BLaER1 treated with 17β-estradiol and CSF1 and Interleukin-3, amounts not matched to agents 10 nM and 100 nM (cell line): ENCODE measurements around the gene FSTL4.

Experiments
- H3K27ac ChIP-seq, 11 experiments: shearing (Covaris generic); formaldehyde crosslinking; 2 replicates each; pipeline ENCODE4 v1.8.1; 2022
- H3K27me3 ChIP-seq, 11 experiments: shearing (Covaris generic); formaldehyde crosslinking; 2 replicates each; pipeline ENCODE4 v1.8.1; 2022
- H3K36me3 ChIP-seq, 11 experiments: shearing (Covaris generic); formaldehyde crosslinking; 2 replicates each; pipeline ENCODE4 v1.8.1; 2022
- H3K4me1 ChIP-seq, 10 experiments: shearing (Covaris generic); formaldehyde crosslinking; 2 replicates each; pipeline ENCODE4 v1.8.1; 2022
- H3K4me2 ChIP-seq, 11 experiments: shearing (Covaris generic); formaldehyde crosslinking; 2 replicates each; pipeline ENCODE4 v1.8.1; 2022
- H3K4me3 ChIP-seq, 10 experiments: shearing (Covaris generic); formaldehyde crosslinking; 2 replicates each; pipeline ENCODE4 v1.8.1; 2022
- H3K9ac ChIP-seq, 11 experiments: shearing (Covaris generic); formaldehyde crosslinking; 2 replicates each; pipeline ENCODE4 v1.8.1; 2022
- H3K9me3 ChIP-seq, 11 experiments: shearing (Covaris generic); formaldehyde crosslinking; replicated peaks in 1 of 11; 2 replicates each; pipeline ENCODE4 v1.8.1; 2022
- H4K20me1 ChIP-seq, 11 experiments: shearing (Covaris generic); formaldehyde crosslinking; 2 replicates each; pipeline ENCODE4 v1.8.1; 2022
- Cebpa-rat ChIP-seq, 11 experiments: shearing (Covaris generic); IDR thresholded peaks; 2 replicates each; pipeline ENCODE4 v1.8.1; 2022

FSTL4 gene

DNA sequence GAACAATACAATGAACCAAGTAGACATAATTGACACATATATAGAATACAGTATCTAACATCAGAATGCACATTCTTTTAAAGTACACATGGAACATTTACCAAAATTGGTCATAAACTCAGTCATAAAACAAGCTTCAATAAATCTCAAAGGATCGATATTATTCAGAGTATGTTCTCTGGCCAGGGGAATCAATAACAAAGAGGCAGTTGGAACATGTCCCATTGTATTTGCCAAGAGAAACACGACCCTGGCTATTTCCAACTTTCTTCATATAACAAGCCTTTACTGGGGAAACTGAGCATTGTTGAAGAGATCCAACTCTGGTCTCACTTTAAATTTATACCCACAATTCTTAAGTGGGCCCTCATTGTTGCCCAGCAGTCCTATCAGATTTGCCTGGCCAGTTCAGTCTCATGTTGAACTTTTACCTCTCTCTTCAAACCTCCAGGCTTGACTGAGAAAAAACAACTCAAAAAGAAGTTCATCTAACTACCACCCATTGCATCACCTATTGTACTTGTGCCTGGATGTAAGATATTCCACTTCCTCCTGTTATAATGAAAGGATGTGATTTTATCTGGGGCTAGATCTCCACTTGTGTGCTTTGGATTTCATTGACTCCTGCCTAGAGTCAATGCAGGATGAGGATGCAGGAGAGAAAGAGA lies 398.1 kb downstream of the FSTL4 start:
- Histone ChIP-seq H3K4me3 (no peak overlapping the region), H3K36me3 (no peaks in the 10 kb centered on the region)
- TF ChIP-seq Cebpa-rat (IDR thresholded peaks at IDR 0.05): no peak

DNA sequence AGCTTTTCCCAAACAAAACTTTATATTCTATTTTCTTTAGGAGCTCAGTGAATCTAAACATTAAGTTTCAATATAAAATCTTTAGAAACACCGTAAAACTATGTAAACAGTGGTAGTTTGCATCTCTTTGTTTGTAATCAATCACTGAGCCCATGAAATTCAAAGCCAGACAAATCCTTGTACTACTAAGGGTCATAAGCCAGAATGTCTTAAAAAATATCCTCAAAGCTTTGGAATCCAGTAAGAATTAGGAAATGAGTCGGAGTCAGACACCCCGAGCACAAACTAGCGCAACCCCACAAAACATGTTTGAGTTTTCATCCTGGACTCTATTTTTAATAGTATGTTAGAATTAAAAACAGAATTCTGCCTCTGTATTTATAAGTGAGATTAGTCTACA lies 406.7 kb downstream of the FSTL4 start:
- Histone ChIP-seq H4K20me1 (no peaks in the 10 kb centered on the region), H3K4me2 (no peak overlapping the region), H3K4me3 (no peak overlapping the region), H3K27me3 (no peaks in the 10 kb centered on the region), H3K4me1 (peaks cover 11 to 48% (median 36%) of the 10 kb centered on the region in 10 experiments), H3K9ac (no peak overlapping the region), H3K36me3 (no peaks in the 10 kb centered on the region), H3K9me3 (peaks cover 5 to 13% (median 11%) of the 10 kb centered on the region in 11 experiments; a peak in 21 of 22 replicates), H3K27ac (no peak overlapping the region)
- no peak for TF ChIP-seq Cebpa-rat (IDR thresholded peaks at IDR 0.05)

More for the DNA sequence above, 398.1 kb downstream of the FSTL4 start:
- Histone ChIP-seq H3K4me1 (no peaks in the 10 kb centered on the region; a peak in 1 of 20 replicates), H3K9ac (no peak overlapping the region), H3K27ac (no peak overlapping the region), H3K9me3 (0 out of 22 replicates have a peak, but pooled peaks cover 0 to 5% (median 0%) of the 10 kb centered on the region in 11 experiments), H3K4me2 (no peak overlapping the region), H4K20me1 (no peaks in the 10 kb centered on the region), H3K27me3 (no peaks in the 10 kb centered on the region)

DNA sequence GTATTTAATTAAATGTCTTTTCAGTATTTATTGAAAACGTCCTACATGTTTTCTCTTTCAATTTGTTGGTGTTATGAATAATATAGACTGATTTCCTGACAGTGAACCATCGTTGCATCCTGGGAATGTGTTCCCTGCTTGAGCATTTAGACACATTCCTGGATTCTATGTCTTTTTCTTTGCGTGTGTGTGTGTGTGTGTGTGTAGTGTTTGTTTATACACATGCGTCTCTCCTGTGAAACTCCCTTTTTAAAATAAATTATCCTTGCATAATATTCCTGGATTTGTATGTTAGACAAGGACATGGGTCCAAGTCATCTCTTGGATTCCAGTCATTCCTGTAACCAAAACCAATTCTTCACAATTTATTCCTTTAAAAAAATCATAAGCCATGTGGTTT lies 407.1 kb downstream of the FSTL4 start:
- Histone ChIP-seq H3K4me2 (peak overlapping the region in 3 of 11 experiments; percentile 55 to 76 (median 65); a peak in 2 of 22 replicates), H3K27ac (no peak overlapping the region), H3K9me3 (peaks cover 5 to 13% (median 11%) of the 10 kb centered on the region in 11 experiments; a peak in 21 of 22 replicates), H4K20me1 (no peaks in the 10 kb centered on the region), H3K4me3 (no peak overlapping the region), H3K9ac (no peak overlapping the region), H3K4me1 (peaks cover 11 to 52% (median 40%) of the 10 kb centered on the region in 10 experiments), H3K36me3 (no peaks in the 10 kb centered on the region), H3K27me3 (no peaks in the 10 kb centered on the region)
- no peak for TF ChIP-seq Cebpa-rat (IDR thresholded peaks at IDR 0.05)

DNA sequence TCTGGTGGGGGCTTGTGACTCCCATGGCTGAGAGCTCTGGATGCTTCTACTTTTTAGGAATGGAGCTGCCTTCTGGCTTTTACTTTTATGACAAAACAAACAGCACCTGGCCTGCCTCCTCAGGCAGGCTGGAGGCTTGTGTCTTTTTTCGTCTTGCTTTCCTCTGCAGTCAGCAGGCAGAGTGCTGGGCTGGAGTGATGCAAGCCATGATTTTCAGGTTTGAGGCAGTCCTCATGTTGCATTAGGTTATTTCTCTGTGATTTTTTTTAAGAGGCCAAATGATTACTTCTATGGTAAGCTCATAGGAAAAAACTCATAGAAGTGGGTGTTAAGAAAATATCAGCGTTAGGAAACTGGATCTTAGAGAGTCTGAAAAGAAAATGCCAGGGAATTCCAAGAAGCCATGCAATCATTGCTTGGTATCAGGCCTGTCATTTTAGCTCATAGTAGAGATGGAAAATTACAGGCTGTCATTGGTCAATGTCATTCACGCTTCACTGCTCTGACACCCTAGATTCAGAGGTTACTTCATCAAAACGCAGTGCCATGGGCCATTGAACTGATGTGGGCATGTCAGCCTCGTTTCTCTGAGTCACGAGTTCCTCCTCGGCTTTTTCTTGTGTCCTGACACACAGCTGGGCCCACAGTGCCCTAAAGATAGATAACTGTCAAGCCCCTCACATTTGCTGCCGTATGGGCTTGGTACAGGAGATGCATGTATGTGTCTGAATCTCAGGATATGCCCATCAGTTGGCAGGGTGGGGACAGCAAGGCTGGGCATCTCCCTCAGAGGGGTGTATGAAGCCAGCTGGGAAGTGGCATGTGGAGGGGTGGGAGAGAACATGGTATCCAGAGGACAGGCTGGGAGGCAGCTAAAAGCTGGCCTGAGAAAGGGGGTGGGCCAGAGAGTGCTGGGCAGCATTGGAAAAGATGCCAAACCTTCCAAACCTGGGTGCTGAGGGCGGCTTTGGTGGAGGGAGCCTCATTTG lies 408.7 kb downstream of the FSTL4 start:
- H4K20me1 ChIP-seq: no peaks in the 10 kb centered on the region
- peaks cover 11 to 66% (median 45%) of the 10 kb centered on the region in 10 experiments for H3K4me1 ChIP-seq
- H3K4me3 ChIP-seq: no peak overlapping the region
- no peaks in the 10 kb centered on the region for H3K36me3 ChIP-seq
- peak in 2 of 11 experiments; percentile 42 to 66; a peak in 1 of 22 replicates for TF ChIP-seq Cebpa-rat (IDR thresholded peaks at IDR 0.05)
- H3K27me3 ChIP-seq: no peaks in the 10 kb centered on the region
- peak overlapping the region in 9 of 11 experiments; percentile 25 to 79 (median 55); a peak in 16 of 22 replicates for H3K27ac ChIP-seq
- peaks cover 5 to 13% (median 11%) of the 10 kb centered on the region in 11 experiments; a peak in 21 of 22 replicates for H3K9me3 ChIP-seq
- H3K4me2 ChIP-seq: peak overlapping the region; percentile 33 to 79 (median 66)
- peak overlapping the region in 4 of 11 experiments; percentile 7 to 64 (median 48); a peak in 7 of 22 replicates for H3K9ac ChIP-seq

DNA sequence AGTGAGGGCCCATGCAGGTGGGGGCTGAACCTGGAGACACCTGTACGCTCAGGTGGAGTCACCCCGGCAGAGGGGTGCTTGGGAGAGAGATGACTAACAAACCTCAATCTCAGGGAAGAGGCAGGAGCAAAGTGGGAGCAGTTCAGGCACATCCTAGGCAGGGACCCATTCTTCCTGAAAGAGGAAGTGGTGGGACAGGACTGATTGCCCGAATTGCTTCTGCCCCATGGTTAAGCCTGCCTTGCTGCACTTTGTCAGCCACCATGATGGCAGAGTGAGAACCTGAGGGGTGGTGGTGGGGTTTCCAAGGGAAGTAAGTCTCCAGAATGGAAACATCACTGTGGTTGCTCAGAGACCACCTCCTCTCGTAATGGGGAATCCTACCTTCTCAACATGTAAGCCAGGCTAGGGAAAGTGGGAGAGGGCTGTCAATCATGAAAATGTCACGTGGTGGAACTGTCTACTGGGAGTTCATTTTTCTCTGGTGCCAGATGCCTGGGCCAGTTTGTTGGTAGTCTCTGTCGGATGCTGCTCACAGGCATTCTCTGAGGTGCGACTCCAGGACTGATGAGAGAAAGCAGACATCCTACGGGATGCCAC lies 410.2 kb downstream of the FSTL4 start:
- no peaks in the 10 kb centered on the region for H3K36me3 ChIP-seq
- peak overlapping the region in 8 of 11 experiments; percentile 55 to 79 (median 72); a peak in 16 of 22 replicates for H3K4me2 ChIP-seq
- H3K4me1 ChIP-seq: peaks cover 11 to 76% (median 54%) of the 10 kb centered on the region in 10 experiments
- peak overlapping the region in 3 of 11 experiments; percentile 35 to 55 (median 40); a peak in 2 of 22 replicates for H3K9ac ChIP-seq
- H4K20me1 ChIP-seq: no peaks in the 10 kb centered on the region
- no peaks in the 10 kb centered on the region for H3K27me3 ChIP-seq
- peak overlapping the region in 4 of 11 experiments; percentile 46 to 79 (median 68); a peak in 8 of 22 replicates for H3K27ac ChIP-seq
- peaks cover 5 to 13% (median 11%) of the 10 kb centered on the region in 11 experiments; a peak in 21 of 22 replicates for H3K9me3 ChIP-seq
- no peak for TF ChIP-seq Cebpa-rat (IDR thresholded peaks at IDR 0.05)
- H3K4me3 ChIP-seq: no peak overlapping the region

DNA sequence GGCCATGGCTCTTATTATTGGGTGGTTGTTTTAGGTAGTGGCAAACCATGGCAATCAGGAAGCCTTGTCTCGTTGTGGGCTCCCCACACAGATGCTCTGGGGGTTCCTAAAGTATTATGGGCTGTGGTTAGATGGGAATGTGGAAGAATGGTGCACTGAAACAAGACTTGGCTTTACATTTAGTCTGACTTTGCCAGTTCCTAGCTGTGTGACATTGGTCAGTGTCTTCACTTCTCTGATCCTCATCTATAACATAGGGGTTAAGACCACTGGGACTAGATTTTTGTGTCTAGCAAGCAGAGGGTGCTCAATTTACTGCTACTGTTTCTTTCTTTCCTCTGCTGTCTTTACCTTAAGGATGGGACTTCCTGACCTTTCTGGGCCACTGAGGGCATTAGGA lies 411.0 kb downstream of the FSTL4 start:
- Histone ChIP-seq H3K9ac (no peak overlapping the region), H3K9me3 (peaks cover 5 to 13% (median 11%) of the 10 kb centered on the region in 11 experiments; a peak in 21 of 22 replicates), H3K36me3 (no peaks in the 10 kb centered on the region), H3K27ac (no peak overlapping the region), H4K20me1 (no peaks in the 10 kb centered on the region), H3K27me3 (no peaks in the 10 kb centered on the region), H3K4me3 (no peak overlapping the region), H3K4me1 (peaks cover 11 to 85% (median 56%) of the 10 kb centered on the region in 10 experiments), H3K4me2 (peak overlapping the region in 7 of 11 experiments; percentile 4 to 76 (median 35); a peak in 9 of 22 replicates)
- TF ChIP-seq Cebpa-rat (IDR thresholded peaks at IDR 0.05): no peak

DNA sequence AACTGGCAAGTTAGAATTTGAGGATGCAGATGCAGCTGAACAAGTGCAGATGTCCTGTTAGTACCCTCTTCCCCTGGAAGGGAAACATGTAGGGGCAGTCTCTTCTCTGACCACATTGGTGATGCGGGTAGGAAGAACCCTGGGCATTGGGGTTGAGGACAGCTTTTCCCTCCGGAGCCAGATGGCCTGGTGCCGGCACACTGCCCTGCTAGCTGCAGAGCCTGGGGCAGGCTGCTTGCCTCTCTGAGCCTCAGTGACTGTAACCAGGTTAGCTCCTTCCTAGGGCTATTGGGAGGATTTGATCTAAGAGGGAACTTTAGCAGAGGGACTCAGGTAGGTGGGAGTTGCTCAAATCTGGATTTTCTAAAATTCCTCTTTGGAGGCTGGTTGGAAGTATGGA lies 412.1 kb downstream of the FSTL4 start:
- no peak for TF ChIP-seq Cebpa-rat (IDR thresholded peaks at IDR 0.05)
- no peak overlapping the region for H3K9ac ChIP-seq
- H3K27me3 ChIP-seq: no peaks in the 10 kb centered on the region
- H3K36me3 ChIP-seq: no peaks in the 10 kb centered on the region
- H3K4me2 ChIP-seq: peak overlapping the region in 6 of 11 experiments; percentile 16 to 76 (median 26); a peak in 9 of 22 replicates
- no peaks in the 10 kb centered on the region for H4K20me1 ChIP-seq
- H3K9me3 ChIP-seq: peaks cover 5 to 13% (median 11%) of the 10 kb centered on the region in 11 experiments; a peak in 21 of 22 replicates
- peaks cover 11 to 89% (median 58%) of the 10 kb centered on the region in 10 experiments for H3K4me1 ChIP-seq
- no peak overlapping the region for H3K27ac ChIP-seq
- no peak overlapping the region for H3K4me3 ChIP-seq

DNA sequence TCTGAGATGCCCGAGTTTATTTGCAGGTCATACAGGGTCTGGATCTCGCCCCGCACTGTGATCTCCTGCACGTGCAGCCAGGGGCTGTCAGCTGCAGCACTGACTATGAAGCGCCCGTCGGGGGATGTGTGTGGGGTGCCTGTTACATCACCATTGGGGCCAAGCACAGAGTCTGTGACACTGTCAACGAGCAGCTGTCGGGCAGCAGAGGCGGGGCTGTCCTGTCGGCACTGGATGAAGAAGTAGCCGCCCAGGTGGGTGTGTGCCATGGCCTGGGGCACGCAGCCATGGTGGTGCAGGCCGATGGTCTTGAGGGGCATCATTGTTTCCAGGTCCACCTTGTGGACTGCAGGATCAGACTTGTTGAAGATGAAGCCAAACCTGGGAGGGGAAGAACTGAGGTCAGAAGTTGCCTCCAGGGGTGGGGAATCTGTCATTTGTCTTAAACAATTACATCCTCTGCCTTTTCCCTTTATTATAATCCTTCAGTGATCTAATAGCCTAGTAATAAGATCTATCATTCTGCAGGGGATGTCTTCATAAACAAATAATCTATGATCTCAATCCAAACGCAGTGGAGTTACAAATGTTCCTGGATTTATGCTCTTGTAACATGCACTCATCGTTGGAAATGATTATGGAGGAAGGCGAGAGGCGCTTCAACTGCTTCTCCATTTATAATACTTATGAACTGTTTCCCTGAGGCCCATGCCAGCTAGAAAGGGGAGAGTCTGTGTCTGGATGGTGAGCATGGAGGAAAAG lies 412.7 kb downstream of the FSTL4 start:
- no peaks in the 10 kb centered on the region for H3K36me3 ChIP-seq
- peaks cover 11 to 83% (median 54%) of the 10 kb centered on the region in 10 experiments for H3K4me1 ChIP-seq

More for the DNA sequence above, 412.7 kb downstream of the FSTL4 start:
- no peak for TF ChIP-seq Cebpa-rat (IDR thresholded peaks at IDR 0.05)
- peaks cover 5 to 13% (median 11%) of the 10 kb centered on the region in 11 experiments; a peak in 21 of 22 replicates for H3K9me3 ChIP-seq
- peak overlapping the region in 4 of 11 experiments; percentile 16 to 76 (median 24); a peak in 4 of 22 replicates for H3K4me2 ChIP-seq
- no peak overlapping the region for H3K4me3 ChIP-seq
- H3K9ac ChIP-seq: no peak overlapping the region
- no peaks in the 10 kb centered on the region for H4K20me1 ChIP-seq
- no peaks in the 10 kb centered on the region for H3K27me3 ChIP-seq
- H3K27ac ChIP-seq: no peak overlapping the region
